ENCODE data around the gene PSME2. TPM values are rescaled to one million over a fixed set of nuclear protein-coding genes. Genes with fewer than 3 reads are reported as not detected.

The PSME2 gene
- total and polyA plus RNA-seq, 10 of the 15 experiments (the other 5 are each of a cell fraction or from before 2014, with no cell fraction given): 510 to 3,542 (median 913) TPM

DNA sequence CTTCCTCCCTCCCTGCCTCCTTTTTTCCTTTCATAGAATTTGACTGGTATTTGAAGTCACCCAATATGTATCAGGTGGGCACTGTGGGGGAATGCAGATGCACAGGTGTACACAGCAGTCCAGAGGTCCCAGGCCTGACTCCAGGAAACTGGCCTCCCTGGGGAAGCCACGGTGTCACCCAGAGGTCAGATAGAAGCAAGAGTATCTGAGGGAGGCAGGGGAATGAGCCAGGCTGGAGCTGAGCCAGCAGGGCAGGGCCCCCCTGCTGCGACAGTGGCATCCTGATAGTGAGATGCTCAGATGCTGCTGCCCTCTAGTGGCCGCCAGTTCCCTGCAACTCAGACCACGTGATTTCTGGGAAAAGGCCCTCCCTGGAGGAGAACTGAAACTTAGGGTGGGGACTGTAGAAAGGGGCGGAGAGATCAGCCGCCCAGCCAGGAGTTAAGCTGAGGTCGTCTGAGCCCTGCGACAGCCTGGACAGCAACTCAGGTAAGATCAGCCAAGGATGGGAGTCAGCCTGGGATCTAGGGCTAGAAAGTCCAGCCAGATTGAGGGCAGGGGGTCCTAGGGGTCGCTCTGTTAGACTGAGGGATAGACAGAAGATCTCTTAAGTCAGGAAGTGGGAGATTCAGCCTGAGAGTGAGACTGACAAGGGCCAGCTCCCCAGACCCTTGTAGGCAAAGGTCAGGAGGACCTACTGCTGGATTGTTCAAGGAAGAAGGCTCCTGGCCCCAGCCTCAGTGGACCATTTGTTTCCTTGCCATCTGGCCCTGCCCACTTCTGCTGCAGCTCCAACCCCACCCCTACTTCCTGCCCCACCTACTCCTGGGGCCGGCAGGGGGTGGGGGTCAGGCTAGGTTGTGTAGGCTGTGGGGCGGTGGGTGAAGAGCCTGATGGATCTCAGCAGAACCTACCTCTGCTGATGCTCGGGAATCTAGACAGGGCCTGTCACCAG, 14.7 kb upstream of the PSME2 start, which contains the start of gene IRF9 (continued):
- TF ChIP-seq MTA2 (IDR thresholded peaks at IDR 0.05; ENCODE audit: low read depth) (0 out of 2 replicates have a peak, but pooled peaks have one; percentile 12), ZNF207 (IDR thresholded peaks at IDR 0.05; ENCODE audit: borderline replicate concordance) (peak; percentile 95), CHD4 (IDR thresholded peaks at IDR 0.05) (no peak), KAT2A (conservative IDR thresholded peaks at IDR 0.05; ENCODE audit: control insufficient read depth, low read depth, low read length) (no peak), ZNF274 (IDR thresholded peaks at IDR 0.05; ENCODE audit: insufficient read depth, insufficient read length) (no peak), ASH2L (IDR thresholded peaks at IDR 0.05; ENCODE audit: borderline replicate concordance, low read depth) (no peak), HDGF (IDR thresholded peaks at IDR 0.05) (peak; percentile 79; the same call in 1 of the 2 replicates), TCF3 (IDR thresholded peaks at IDR 0.05; ENCODE audit: borderline replicate concordance, insufficient read depth, low read depth, low read length) (peak; percentile 38; the same call in 1 of the 2 replicates), RAD51 (IDR thresholded peaks at IDR 0.05) (peak; percentile 97), IRF4 (IDR thresholded peaks at IDR 0.05; ENCODE audit: low read depth, low read length) (peak; percentile 59), FOXK2 (IDR thresholded peaks at IDR 0.05) (0 out of 2 replicates have a peak, but pooled peaks have one; percentile 23), WRNIP1 (IDR thresholded peaks at IDR 0.05; ENCODE audit: borderline replicate concordance, low read depth, low read length) (peak; percentile 8; the same call in 1 of the 2 replicates), STAT1 (conservative IDR thresholded peaks at IDR 0.05) (peak; percentile 100), ZSCAN29 (IDR thresholded peaks at IDR 0.05) (no peak), MEF2B (IDR thresholded peaks at IDR 0.05; ENCODE audit: partially characterized antibody, poor library complexity, severe bottlenecking) (peak; percentile 84), TCF7 (IDR thresholded peaks at IDR 0.05; ENCODE audit: borderline replicate concordance) (peak; percentile 41; the same call in 1 of the 2 replicates)
- TF ChIP-seq, protein P1, sequence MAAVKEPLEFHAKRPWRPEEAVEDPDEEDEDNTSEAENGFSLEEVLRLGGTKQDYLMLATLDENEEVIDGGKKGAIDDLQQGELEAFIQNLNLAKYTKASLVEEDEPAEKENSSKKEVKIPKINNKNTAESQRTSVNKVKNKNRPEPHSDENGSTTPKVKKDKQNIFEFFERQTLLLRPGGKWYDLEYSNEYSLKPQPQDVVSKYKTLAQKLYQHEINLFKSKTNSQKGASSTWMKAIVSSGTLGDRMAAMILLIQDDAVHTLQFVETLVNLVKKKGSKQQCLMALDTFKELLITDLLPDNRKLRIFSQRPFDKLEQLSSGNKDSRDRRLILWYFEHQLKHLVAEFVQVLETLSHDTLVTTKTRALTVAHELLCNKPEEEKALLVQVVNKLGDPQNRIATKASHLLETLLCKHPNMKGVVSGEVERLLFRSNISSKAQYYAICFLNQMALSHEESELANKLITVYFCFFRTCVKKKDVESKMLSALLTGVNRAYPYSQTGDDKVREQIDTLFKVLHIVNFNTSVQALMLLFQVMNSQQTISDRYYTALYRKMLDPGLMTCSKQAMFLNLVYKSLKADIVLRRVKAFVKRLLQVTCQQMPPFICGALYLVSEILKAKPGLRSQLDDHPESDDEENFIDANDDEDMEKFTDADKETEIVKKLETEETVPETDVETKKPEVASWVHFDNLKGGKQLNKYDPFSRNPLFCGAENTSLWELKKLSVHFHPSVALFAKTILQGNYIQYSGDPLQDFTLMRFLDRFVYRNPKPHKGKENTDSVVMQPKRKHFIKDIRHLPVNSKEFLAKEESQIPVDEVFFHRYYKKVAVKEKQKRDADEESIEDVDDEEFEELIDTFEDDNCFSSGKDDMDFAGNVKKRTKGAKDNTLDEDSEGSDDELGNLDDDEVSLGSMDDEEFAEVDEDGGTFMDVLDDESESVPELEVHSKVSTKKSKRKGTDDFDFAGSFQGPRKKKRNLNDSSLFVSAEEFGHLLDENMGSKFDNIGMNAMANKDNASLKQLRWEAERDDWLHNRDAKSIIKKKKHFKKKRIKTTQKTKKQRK (IDR thresholded peaks at IDR 0.05; ENCODE audit: low read depth, low read length): 0 out of 2 replicates have a peak, but pooled peaks have one; percentile 16
- TF ChIP-seq, protein P2, sequence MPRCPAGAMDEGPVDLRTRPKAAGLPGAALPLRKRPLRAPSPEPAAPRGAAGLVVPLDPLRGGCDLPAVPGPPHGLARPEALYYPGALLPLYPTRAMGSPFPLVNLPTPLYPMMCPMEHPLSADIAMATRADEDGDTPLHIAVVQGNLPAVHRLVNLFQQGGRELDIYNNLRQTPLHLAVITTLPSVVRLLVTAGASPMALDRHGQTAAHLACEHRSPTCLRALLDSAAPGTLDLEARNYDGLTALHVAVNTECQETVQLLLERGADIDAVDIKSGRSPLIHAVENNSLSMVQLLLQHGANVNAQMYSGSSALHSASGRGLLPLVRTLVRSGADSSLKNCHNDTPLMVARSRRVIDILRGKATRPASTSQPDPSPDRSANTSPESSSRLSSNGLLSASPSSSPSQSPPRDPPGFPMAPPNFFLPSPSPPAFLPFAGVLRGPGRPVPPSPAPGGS (IDR thresholded peaks at IDR 0.05; ENCODE audit: borderline replicate concordance, insufficient read depth, low read depth, low read length, poor library complexity, severe bottlenecking): peak; percentile 16
- TF ChIP-seq, protein P3, sequence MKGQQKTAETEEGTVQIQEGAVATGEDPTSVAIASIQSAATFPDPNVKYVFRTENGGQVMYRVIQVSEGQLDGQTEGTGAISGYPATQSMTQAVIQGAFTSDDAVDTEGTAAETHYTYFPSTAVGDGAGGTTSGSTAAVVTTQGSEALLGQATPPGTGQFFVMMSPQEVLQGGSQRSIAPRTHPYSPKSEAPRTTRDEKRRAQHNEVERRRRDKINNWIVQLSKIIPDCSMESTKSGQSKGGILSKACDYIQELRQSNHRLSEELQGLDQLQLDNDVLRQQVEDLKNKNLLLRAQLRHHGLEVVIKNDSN (IDR thresholded peaks at IDR 0.05; ENCODE audit: borderline replicate concordance, extremely low read length, insufficient read depth, low read depth, low read length): peak; percentile 95
